NCI-H446 (cell line): Measurements from ENCODE around the gene MAN1C1.
"Not testable (repeated sequence)": the region's sequence is repeated elsewhere in the genome, so short reads cannot be mapped to it uniquely, and the experiment has no call there.

ENCODE experiments used
- DNase-seq, 2 experiments: peaks; one replicate each; lab custom pipeline; 2025; lab: John Stamatoyannopoulos, UW

The MAN1C1 gene

DNA sequence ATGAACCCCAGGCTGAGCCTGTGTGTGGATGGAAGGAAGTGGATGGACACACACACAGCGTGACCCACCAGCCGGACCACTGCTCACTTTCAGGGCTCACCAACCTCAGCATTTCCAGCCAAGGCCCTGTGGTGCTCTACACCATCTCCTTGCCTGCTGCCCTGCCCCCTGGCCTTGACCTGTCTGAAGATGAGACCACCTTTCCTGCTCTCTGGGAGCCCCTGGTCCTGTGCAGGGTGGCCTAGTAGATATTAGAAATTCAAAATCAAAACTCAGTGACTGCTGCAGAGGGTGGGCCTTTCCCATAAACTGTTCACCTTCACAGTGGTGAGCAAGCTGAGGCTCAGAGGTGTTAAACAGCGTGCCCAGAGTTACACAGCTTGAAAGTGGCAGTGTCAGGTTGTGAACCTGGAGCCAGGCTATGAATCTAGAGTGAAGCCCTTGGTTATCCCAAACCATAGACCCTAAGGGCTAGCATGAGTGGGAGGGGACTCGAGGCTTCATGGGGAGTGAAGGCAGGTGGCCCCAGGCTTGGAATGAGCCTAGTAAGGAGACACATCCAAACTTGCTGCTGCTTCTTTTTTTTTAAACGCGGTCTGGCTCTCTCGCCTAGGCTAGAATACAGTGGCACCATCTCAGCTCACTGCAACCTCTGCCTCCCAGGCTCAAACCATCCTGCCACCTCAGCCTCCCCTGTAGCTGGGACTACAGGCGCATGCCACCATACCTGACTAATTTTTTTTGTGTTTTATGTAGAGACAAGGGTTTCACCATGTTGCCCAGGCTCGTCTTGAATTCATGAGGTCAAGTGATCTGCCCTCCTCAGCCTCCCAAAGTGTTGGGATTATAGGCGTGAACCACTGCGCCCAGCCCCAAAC, 41.5 kb downstream of the MAN1C1 start:
- no peak for DNase-seq

DNA sequence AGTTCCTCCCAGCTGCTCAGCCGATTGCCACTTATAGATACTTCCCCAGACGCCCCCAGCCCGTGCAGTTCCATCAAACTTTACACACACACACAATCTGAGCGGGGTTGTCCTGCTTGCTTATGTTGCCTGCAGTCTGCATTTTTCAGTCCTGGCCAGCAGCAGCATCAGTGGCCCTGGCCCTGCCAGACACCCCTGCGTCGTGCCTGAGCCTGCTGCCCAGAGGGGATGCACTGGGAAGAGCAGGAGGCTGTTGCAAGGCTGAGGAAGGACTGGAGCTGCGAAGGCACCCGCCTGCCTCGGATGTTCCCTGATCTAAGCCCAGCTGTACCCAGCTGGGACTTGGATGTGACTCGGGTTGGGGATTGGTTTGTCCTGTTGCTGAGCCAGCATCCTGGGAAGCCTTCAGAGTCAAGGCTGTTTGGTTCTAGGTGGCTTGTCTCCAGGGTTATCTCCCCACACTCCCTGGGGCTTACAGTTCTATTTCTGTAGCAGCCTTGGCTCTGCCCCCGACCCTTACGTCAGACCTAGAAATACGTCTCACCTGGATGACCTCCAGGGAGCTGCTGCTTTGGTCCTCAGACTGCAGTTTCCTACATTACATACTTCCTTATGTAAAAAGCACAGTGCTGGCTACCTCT, 42.3 kb downstream of the MAN1C1 start:
- peak in 1 of 2 experiments; percentile 25 for DNase-seq

DNA sequence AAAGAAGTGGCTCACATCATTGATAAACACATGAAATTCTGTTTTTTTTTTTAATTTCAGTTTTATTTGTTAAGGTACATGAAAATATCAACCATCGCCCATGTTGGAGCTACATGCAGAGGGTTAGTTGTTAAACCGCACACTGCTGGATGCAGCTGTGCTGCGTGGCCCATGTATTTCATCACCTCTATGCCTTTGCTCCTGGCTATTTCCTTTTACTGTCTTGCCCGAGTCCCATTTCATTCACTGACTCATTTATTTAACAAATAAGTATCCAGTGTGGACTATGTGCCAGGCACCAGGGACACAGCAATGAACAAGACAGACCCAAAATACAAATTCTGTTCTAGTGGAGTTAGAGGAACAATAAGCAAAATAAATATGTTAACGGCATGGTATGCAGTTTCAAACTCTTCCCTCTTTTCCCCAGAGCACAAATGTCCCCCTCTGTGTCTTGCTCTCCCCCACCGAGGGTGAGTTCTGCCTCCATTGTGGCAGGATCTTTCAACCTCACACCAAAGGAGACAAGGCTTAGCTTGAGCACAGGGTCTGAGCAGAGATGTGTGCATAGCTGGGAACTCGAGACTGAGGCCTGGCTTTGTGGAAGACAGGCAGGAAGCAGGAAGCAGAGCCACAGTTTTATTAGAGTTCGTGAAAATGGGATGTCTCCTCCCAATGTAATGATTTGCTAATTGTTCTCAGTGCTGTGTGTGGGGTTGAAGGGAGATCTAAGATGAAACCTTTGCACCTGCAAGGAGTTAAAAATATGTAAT, 44.6 kb downstream of the MAN1C1 start:
- DNase-seq: no peak

DNA sequence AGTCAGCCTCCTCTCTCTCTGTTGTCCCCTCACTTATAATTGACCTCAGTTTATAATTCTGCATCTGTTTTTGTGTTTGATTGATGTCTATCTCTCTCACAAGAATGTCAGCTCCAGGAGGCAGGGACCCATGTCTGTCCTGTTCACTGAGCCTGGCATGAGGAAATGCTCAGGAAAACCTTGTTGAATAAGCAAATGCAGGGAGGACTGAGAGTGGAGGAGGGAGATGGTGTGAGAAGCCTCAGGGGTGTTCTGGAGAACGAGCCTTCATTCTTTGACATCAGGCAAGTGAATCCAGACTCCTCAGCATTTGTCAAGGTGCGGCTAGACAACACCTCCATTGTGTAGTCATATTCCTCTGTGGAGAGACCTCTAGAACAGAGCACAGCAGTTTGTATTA, 45.5 kb downstream of the MAN1C1 start:
- no peak for DNase-seq

DNA sequence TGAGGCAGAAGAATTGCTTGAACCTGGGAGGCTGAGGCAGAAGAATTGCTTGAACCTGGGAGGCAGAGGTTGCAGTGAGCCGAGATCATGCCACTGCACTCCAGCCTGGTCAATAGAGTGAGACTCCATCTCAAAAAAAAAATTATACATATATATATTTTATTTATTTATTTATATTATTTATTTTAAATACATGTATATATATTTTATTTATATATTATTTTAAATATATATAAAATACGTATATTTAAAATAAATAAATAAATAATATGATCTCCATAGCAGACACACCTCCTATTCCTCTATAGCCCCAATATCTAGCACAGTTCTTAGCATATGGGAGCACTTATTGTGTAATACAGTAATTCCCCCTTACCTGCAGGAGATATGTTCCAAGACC, 46.4 kb downstream of the MAN1C1 start:
- not testable (repeated sequence) for DNase-seq

DNA sequence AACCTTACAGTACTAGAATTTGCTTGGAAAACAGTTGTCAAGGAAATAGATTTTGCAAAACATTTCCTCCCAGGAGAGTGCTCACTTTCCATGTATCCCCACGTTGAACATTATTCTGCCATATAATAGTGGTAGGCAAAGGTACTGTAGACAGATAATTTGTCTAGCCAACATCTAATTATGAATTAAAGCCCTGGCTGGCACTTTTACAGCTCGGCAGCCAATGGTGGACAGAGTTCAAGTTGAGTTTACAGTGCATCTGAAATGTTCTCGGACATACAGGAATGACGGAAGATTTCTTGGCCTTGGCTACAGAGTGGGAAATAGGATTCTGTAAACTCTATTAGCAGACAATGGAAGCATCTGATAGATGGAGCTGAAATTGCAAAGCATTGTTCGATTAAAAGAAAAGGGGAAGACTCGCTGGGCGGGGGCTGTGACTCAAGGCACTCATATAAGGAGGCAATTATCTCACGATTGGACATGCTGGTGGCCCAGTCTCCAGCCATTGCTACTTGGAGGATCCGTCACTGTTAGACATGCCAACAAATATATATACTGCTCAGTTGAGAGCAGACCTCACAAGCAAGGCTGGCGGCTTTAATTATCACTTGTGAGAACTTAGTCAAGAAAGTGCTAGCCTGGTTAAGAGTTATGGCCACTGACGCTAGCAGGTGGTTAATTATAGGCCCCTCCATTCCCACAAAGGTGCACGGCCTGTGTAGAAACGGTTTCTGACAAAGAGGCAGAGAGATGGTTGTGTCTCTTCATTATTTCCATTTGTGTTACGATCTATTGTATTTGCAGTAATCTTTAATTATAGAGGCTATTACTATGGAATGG, 48.0 kb downstream of the MAN1C1 start:
- no peak for DNase-seq

DNA sequence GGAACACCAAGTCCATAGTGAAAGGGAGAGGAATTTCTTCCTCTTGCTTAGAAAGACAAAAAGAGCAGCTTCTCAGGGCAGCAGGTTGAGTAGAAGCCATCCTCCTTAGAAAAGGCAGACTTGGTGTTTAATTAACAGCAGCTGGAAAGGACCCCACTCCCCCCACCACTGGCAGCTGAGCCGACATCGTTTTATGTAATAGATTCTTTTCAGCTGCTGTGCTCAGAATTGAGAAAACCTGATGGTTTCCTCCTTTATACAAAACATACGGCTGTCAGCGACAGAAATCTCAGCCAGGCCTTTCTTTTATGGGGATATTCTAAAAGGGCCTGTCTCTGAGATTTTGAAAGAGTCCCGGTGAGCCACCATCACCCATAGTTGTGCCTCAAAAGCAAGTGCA, 49.9 kb downstream of the MAN1C1 start:
- DNase-seq: no peak

DNA sequence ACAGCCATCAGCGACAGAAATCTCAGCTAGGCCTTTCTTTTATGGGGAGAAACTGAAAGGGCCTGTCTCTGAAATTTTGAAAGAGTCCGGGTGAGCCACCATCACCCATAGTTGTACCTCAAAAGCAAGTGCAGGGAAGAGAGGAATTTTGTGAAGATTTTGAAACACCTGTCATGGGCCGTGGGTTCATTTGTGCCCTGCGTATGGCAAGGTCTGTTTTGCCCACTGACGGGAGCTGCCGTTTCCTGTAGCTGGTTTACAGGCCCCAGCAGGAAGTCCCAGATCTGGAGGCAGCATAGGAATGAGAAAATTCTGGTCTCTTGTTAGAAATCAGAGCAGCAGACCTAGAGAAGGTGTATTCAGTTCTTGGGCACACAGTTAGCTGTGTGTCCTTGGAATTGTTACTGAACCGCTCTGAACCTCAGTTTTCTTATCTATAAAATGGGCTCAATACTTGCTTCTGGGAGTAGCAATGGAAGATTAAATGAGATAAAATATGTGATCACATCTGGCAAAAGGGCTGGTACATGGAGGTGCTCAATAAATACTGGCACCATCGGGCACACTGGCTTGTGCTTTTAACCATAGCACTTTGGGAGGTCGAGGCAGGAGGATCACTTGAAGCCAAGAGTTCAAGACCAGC, 52.5 kb downstream of the MAN1C1 start:
- no peak for DNase-seq

DNA sequence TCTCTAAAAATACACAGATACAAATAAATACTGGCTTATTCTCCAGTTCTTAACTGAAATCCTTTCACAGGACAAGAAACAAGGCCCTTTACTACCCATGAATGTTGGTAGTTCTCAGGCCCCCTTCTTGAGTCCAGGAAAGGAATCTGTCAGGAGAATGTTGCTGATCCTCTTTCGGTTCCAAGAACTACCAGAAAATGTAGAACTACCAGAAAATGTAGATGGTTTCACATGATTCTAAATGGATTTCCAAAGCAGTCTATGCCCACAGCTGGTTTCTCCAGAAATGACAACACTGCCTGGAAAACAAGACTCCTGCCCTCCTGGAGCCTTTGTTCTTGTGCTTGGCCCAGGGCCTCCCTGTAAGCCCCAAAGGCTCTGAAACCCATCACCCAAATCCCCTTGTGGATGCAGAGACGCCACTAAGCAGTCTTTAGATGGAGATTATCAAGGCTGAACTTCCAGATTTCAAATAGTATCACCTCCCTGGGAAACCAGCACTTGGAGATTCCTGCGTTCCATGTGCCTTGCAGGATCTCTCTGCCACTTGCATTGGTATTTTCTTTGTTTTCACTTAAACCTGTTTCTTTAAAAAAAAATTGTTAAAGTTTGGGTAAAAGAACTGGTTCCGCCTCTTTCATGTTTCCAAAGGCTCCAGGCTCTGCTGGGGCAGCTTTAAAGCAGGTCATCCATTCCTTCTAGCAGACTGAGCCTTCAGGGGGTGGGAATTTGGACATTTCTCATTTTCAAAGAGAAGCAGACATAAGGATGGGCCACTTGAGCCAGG, 53.4 kb downstream of the MAN1C1 start:
- no peak for DNase-seq

DNA sequence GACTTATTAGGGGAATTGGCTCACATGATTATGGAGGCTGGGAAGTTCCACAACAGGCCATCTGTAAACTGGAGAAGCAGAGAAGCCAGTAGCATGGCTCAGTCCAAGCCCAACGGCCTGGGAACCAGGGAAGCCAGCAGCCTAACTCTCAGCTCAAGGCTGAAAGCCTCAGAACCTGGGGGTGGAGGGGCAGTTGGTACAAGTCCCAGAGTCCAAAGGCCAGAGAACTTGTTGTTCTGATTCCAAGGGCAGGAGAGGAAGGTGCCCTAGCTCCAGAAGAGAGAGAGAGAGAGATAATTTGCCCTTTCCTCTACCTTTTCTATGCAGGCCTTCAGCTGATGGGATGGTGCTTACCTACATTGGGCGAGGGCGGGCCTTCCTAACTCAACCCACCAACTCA, 55.3 kb downstream of the MAN1C1 start:
- DNase-seq: no peak

DNA sequence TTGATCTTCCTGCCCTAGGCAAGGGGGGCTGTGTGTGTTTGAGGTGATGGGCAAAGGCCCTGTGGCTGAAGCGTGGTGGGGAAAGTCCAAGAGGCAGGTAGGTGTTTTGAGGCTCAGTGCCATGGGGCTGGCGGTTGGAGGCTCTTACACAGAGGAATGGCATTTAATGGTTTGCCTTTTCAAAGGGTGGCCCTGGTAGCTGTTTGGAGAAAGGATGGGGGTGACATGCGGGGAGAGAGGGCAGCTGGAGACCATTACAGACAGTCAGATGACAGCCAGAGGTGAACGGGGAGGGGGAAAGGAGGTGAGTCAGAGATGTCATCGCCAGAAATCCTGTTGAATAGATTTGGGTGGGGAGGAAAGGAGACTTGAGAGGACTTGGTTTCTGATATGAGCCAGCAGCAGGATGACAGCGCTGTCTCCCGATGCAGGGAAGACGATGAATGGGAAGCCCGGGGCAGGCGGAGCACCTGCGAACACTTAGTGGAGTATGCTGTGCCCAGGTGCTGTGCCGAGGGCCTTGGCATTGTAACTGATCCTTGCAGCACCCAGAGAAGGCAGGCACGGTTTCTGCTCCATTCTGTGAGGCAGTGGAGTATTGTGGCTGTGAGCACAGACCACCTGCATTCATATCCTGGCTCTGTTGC, 56.3 kb downstream of the MAN1C1 start:
- DNase-seq: no peak

DNA sequence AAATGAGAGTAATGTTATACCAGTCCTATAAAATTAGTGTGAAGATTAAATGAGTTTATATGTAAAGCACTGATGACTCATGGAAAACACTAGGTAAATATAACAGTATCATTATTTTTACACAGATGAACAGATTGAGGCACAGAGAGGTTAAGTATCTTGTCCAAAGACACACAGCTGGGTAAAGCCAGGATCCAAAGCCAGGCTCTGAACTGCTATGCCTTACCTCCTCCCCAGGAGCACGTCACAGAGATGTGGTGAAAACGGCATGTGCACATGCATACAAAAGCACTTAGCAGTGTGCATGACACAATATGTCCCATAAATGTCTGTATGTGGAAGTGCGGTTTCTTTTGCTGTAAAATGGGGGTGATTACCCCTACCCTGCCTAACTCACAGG, 56.9 kb downstream of the MAN1C1 start:
- no peak for DNase-seq

DNA sequence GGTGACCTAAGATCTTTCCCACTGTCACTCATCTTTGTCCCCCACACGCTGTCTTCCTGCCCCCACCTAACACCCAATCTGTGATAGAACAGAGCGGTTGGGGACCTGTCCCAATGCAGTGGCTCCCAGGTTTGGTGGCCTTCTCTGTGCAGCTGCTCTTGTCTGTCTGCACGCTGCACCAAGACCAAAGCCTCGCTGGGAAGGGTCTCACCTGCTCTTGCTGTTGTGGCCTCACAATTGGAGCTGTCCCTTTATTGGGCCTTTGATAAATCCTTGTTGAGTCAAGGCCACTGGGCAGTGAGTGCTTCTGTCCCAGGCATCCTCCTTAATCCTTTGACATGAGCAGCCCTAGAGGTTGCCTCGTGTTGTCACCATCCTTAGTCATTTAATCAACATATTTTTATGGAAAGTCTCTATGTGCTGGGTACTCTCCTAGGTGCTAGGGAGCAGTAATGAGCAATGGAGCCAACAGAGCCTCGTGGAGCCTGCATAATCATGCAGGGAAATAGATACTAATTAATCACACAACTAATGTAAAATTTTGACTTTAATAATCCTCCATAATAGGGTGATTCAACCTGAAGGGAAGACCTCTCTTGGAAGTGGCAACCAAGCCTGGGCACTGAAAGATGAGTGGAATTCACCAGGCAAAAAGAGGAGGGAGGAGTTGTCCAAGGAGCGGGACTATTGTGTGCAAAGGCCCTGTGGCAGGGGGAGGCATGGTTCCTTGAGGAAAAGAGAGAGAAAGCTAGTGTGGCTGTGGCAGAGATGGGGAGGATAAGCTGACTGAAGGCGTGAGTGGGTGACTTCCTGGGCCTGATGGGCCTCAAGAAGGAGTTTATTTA, 57.6 kb downstream of the MAN1C1 start:
- DNase-seq: no peak

DNA sequence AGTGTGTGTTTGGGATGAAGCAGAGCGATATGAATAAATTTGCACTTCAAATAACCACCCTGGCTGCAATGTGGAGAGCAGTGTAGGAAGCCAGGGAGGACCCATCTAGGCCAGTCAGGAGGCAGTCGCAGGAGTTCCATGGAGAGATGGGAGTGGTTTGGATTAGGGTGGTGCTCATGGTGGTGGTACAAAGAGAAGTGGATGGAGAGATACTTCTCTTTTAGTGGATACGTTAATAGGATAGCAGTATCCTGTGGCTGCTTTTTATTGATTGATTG, 58.2 kb downstream of the MAN1C1 start:
- DNase-seq: no peak

DNA sequence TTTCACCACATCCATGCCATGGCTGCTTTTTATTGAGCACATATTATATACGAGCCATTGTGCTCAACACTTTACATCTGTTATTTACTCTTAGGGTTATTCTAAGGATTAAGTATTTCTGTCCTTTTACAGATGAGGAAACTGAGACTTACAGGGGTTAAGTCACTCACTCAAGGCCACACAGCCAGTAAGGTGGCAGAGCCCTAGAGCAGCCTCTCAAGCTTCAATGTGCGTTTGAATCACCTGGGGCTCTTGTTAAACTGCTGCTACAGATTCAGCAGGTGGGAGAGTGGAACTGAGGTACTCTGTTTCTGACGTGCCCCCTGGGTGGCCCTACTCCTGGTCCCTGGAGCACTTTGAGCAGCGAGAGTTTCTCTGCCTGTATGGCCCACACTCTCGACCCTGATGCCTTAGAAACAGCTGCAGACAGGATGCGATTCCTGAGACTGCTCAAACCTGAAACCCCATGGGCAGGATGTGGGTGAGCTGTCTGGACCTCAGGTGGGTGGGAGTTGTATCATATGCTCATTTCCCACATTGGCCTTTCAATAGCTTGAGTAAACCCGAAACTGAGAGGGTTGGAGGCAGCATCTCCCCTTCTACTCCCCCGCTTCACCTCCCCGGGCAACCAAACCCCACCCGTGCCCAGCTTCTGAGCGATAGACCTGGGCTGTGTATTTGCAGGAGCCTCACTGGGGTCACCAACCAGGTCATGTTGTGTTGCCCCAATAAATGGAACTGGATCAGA, 59.3 kb downstream of the MAN1C1 start:
- DNase-seq: no peak

DNA sequence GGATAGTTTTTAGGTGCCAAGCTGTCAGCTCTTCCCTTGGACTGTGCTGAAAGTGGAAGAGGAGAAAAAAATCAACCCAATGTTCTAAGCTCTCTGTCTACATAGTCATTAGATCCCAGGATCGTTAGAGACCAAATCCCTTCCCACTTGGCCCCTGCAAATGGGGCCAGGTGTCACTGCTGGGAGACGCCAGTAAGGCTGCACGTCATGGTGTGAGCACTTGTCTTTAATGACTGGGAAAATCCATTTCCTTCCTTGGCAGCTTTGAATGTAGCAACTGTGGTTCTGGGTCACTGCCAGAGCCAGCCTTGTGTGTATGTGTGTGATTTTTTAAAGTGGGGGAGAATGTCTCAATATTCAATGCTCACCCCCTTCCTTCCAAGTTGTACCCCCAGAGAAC, 59.9 kb downstream of the MAN1C1 start:
- peak; percentile 95 for DNase-seq

DNA sequence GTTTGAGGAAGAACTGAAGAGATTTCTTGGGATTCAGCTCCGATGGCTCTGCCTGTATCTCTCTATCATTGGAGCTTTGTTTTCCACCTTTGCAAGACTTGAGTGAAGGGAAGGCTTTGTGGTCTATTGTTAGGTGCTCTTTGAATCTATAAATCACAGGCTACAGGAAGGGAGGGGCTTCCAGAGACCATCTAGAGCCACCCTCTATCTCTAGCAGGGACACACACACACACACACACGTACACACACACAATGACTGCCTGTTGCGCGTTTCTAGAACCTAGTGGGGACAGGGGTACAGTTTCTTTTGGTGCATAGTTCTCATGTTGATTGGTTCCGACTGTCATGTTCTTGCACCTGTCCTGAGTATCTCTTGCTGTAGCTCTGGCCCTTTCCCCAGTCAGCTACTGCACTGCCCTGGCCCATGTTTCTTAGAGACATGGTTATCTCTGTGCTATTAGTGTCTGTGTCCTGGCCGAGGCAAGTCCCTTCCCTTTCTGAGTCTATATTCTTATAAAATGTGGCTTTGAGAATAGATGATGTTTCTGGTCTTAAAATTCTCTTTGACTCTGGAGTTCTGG, 60.7 kb downstream of the MAN1C1 start:
- DNase-seq: no peak

DNA sequence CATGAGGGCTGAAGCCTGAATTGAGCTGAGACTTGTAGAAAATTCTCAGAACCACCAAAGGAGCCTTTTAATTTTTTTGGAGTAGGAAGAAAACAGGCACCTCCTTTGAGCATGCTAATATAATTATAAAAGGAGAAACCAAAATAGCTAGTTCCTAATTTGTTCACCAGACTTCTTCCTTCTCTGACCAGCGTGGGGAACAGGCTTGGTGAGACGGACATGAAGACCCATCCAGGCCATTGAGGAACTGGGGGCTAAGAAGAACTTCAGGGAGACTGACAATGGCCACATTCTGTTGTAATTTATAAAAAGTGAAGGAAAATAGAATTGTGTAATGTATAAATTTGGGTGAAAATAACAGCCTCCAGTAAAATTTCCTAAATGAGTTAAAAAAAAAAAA, 62.6 kb downstream of the MAN1C1 start:
- DNase-seq: no peak
